Measurements from ENCODE around the gene GGA3.
"Not testable (repeated sequence)": the region's sequence is repeated elsewhere in the genome, so short reads cannot be mapped to it uniquely, and the experiment has no call there.

Gene GGA3

GRCh38 chr17:75208161-75208560 lies 53.2 kb downstream of the GGA3 start:
- no peak for DNase-seq

GRCh38 chr17:75207760-75208159 lies 53.6 kb downstream of the GGA3 start:
- DNase-seq, result no peak

- DNase-seq, result not testable (repeated sequence)
Measured at GRCh38 chr17:75207050-75207407, 54.4 kb downstream of the GGA3 start.

- no peak for DNase-seq
Measured at GRCh38 chr17:75205793-75206163, 55.6 kb downstream of the GGA3 start.

GRCh38 chr17:75205037-75205792 lies 56.2 kb downstream of the GGA3 start, which contains the start of gene NUP85:
TSS of gene NUP85 (plus strand) at chr17:75205679. CDS start at chr17:75205762, 83 bp downstream.
- peak; percentile 91 for DNase-seq

GRCh38 chr17:75199886-75200618 lies 61.4 kb downstream of the GGA3 start:
- DNase-seq, result no peak

GRCh38 chr17:75194879-75195278 lies 66.5 kb downstream of the GGA3 start:
- DNase-seq, result no peak

GRCh38 chr17:75191584-75191983 lies 69.8 kb downstream of the GGA3 start:
- no peak for DNase-seq

GRCh38 chr17:75188614-75189013 lies 72.8 kb downstream of the GGA3 start:
- DNase-seq, result no peak

All from NCI-H2107 (cell line).